IPS DF 4.7 (cell line): ENCODE measurements around the gene FMN1.

Experiments used
- DNase-seq: peaks from one replicate; pipeline ENCODE4 v3.0.0-alpha.2; 2013; ENCODE audit warnings: low spot score; ENCODE audit errors: extremely low read depth

FMN1 gene

DNA sequence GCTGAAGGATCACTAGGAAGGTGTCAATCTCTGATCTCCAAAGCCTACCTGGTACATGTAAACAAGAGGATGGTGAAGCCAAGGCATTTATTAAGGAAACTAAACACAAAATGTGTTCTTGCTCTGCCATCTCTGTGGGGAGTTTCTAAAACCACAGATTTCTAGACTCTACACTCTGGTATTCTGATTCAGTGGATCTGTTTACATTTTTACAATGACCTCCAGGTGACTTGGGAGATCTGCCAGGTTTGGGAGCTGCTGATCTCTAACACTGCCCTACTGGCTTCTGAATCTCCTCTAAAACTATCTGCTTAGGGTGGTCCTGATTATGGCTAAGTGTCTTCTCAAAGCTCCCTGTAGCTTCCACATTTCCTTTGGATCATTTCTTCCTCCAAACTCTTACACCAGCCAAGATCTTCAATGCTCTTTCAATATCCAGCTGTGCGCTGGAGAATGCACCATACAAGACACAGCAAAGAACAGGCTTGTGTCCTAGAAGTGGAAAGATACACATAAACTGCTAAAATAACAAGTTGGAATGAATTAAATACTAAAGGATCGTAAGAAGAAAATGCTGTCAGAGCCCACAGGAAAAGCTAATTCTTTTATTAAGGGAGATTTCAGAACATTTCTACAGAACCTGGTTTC is 404.0 kb downstream of the FMN1 start:
- DNase-seq = no peak

DNA sequence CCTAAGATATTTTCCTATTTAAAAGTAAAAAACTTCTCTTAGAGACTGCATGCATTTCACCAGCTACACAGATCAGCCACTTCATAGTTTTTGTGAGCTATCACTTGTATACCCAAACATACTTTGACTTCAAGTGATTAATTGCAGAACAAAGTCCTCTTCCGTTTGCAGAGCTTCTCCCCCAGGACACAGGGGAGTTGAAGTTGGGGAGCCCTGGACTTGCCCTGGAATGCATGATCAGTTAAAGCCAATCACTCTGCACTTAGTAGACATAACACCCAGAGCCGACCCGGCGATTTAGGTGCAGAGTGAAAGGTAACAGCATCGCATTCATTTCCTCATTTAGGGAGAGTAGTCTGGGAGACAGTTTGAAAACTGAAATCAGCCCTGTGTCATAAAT is 406.6 kb downstream of the FMN1 start:
- no peak for DNase-seq

DNA sequence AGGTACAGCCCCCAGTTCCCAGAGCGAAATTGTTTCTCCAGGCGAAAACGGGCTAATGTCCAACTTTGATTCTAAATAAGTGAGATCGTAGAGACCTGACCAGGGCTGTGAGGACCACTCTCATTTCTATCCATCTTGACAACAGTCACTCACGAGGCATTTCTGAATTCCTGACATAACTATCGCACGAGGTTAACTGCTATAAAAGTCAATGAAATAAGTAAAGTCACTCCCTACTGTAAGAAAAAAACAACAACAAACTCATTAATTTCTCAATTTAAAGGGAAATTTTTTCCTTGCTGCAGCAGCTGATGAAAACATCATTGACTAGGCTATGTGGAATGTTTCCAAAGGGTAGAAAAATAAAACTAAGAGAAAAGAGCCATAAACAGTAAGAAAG is 407.6 kb downstream of the FMN1 start:
- no peak for DNase-seq

DNA sequence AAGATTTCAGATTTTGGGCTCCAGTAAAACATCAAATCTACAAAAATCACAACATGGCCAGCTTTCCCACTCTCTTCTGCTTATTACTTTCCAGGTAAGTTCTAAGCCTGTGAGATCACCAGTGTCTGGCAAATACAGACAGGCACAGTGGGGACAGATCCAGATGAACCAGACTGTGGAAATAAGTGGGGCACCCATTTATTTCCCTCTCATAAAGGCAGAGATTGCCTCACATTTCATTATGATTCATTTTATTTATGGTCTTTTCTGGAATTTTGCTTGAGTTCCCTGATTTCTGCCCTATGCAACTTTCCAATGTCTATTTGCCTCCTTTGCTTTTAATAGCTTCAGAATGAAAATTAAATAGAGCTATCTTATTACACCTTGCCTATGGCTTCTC is 409.9 kb downstream of the FMN1 start:
- no peak for DNase-seq

DNA sequence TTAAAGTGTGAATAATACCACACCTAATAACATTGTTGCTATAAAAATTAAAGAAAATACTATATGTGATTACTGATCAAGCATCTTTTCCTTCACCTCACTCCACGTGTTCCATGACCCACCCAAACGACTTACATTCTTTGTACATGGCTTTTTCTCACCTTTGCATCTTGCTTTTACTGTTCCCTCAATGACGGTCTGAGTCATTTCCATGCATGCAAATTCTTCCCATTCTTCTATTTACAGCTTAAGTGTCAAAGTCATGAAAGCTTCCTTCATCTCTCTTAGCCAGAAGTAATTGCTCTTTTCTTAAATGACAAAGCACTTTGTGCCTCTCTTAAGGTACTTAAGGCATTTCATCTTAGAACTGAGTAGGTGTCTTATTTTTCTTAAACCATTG is 412.7 kb downstream of the FMN1 start:
- no peak for DNase-seq

DNA sequence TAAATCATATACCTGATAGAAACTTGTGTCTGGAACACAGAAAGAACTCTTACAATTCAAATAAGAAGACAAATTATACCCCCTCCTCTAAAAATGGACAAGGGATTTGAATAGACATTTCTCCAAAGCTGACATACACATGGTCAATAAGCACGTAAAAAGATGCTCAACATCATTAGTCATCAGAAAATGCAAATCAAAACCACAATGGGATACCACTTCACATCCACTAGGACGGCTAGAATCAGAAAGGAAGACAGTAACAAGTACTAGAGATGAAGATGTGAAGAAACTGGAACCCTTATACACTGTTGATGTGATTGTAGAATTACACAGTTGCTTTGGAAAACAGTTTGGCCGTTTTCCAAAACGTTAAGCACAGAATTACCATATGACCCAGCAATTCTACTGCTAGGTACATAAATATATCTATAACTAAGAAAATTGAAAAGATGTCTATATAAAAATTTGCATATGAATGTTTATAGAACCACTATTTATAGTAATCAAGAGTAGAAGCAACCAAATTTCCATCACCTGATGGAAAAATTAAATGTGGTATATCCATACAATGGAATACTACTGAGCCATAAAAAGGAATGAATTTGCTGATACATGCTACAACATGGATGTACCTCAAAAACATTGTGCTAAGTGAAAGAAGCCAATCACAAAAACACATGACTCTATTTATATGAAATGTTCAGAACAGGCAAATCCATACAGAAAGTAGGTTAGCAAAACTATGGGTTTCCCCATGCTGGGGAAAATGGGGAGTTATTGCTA is 415.9 kb downstream of the FMN1 start:
- DNase-seq = no peak

DNA sequence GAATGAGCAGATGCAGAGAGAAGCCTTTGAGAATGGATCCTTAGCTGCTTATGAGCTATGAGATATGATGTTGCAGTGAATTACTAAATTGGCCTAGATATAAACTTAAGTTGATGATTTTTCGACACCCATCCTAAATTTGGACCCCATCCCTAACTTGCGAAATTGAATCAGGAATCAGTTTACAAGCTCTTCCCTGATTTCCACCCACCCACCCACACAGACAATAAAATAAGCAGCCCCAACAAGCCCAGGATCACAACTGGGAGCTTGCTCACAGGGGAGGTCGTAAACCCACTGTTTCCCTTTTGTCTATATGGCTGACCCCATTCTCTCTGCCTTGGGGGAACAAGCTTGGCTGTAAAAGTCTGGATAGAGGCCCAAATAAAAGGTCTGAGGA is 419.4 kb downstream of the FMN1 start:
- DNase-seq = no peak

DNA sequence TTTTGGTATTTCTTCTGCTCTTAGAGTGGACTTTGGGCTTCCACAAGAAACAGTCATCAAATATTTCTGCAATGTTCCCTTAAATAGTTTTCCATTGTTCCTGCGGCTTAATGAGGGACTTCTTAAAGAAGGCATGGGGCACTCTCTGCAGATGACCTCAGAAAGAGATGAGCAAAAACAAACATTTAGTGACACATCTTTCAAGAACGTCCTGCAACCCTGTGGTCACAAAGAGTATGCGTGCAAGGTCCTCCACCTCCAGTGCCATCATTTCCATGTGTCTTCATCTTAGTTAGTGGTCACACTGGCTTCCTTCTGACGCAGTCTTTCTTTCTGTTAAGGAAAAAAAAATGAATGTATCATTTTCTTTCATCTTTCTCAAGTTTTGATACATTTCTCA is 420.5 kb downstream of the FMN1 start:
- no peak for DNase-seq

DNA sequence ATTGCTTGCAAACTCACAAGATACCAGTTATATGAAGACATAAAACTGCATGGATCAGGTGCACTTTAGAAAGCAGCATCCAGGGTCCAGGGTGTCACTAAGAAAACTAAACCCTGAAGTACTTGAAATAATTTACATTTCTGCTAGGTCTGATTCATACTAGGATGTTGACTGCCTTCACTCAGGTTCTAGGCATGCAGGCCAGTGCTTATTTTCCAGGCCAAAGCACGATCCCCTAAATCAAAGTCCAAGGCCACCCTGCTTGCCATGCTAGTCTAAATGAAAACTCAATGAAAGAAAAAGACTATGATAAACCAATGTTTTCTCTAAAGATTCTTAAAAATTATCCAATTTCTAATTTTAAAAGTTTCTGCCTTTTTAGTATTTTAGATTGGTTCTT is 427.3 kb downstream of the FMN1 start:
- no peak for DNase-seq

DNA sequence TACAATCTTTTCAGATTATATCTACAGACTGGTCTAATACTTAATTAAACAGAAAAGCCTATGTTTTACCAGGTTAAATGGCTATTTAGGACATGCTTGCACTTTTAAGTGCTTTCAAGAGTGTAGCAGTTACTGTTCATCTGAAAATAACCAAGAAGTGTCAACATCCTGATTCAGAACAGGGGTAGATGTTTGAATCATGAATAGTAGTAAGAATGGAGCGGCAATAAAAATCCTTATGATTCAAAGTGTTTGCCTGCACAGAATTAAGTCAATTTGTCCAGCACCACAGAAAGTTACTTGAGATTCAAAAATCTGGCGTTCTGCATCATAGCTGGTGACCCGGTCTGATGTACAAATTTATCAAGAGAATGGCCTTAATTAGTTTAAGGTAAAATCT is 428.4 kb downstream of the FMN1 start:
- DNase-seq = no peak

DNA sequence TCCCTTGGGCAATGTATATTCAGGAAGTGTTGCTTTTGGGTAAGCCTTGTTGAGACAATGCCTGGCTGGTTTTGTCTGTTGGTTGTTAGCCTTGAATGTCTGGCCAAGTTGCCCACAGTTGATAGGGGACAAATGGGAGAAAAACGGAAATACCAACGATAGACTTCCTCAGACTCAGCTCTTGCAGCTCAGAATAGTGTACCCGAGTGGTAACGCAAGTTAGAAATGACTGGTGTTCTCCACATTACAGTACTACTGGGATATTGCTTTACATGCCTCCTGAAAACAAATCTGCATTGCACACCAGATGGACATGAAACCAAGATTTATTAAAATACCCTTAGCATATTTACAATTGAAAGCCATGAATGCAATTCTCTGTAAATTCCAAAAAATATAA is 429.3 kb downstream of the FMN1 start:
- DNase-seq = no peak

DNA sequence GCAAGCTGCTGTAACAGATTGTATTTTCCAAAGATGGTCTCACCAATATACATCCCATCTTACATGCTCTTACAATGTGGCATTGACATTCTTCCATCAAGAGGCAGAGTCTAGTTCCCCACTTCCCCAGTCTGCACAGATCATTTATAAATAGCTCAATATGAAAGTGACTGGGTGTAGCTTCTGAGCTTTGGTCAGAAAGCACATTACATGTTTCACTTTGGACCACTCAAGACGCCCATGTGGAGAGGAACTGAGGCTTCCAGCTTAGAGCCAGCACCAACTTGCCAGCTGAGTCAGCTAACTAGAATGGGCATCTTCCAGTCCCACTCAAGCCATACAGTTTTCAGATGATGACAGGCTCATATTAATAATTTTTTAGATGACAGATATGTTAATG is 431.2 kb downstream of the FMN1 start:
- DNase-seq = no peak

DNA sequence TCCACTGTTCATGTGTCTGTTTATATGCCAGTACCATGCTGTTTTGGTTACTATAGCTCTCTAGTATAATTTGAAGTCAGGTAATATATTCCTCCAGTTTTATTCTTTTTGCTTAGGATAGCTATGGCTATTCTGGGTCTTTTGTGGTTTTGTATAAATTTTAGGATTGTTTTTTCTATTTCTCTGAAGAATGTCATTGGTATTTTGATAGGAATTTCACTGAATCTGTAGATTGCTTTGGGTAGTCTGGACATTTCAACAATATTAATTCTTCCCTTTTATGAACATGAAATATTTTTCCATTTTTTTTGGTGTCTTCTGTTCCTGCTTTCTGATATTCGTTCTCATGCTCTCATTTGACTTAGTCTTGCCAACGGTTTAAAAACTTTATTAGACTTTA is 437.1 kb downstream of the FMN1 start:
- no peak for DNase-seq

DNA sequence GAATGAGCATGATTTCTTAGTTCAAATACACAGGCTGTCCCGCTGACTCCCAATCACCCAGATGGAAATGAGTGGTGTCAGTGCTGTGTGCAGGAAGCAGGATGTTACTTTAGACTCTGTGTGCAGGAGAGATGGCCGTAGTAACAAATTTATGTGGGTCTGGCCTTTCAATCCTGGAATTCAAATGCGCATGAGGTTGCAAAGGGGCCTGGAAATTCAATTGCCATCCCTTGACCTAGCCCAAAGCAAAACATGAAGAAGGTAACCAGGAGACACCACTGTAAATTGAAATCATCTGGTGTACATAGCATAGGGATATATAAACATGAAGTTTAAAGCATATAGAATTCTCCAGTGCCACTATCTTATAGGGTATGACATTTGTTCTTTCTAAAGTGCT is 443.5 kb downstream of the FMN1 start:
- DNase-seq = no peak

DNA sequence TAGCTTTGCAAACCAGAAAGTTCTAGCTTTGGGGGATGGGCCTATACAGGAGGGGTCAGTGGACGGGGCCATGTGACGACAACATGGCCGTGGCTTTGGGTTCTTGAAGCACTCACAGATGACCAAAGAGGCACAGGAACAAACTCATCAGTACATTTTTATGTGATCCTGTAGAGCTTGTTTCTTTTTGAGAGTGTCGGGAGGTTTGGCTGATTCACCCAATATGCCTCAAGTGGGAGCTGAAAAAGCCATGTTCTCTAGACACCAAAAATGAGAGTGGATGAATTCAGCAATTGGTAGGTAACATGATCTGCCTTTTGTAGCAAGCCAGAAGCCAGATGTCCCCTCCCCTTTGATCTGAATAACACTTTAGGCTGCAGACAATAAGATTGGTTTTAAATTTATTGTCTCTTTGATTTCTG is 446.6 kb downstream of the FMN1 start:
- no peak for DNase-seq

DNA sequence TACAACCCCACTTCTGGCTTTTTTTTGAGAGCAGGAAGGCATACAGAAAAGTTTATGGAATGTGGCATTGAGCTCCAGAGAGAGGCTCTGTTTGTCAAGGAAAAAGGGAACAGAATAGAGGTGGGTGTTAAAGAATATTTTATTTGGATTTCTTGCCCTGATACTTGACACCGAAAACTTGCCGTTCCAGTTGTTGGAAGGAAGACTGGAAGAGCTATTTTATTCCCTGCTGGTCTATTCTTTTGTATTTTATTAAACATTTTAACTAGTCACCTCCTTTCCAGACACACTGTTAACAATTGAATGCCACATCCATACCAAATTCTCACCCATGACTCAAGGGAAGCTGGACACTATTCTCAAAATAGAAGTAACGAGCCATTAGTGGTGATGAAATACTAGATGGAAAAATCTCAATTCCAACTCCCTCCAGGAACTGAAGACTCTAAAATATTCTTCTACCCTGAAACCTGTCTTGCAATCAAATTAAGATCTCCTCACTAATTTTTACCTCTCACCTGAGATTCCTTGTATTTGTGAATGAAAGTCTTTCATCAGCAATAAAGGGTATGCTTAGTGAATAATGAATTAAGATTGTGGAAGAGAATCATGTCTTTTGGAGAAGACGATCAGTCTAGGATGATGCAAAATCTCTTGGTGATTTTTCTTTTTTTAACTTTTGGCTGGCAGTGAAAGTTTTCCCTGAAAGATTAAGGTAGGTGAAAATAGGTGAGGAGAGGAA is 448.2 kb downstream of the FMN1 start:
- no peak for DNase-seq

DNA sequence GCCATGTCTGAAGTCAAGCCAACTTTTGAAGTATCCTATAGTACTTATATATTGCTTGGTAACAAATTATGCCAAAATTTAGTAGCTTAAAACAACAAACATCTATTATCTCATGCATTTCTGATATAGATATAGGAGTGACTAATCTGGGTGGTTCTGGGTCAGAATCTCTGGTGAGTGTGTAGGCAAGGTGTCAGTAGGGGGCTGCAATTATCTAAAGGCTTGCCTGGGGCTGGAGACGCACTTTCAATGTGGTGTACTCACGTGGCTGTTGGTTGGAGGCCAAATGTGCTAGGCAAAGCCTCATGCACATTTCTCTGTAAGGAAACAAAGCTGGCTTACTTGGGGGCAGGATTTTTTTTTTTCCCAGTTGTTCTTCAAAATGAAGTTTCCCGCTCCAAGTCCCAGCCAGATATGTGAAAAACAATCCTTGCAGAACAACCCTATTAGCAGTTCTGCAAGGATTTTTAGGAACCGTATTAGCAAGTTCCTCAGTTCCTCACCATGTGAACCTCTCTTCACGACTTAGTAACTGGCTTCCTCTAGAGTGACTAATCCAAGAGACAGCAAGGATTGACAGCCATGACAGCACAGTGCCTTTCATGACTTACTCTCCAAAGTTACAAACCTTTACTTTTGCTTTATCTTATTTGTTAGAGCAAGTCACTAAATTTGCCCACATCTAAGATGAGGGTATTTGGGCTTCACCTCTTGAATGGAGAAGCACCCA is 450.9 kb downstream of the FMN1 start:
- no peak for DNase-seq

DNA sequence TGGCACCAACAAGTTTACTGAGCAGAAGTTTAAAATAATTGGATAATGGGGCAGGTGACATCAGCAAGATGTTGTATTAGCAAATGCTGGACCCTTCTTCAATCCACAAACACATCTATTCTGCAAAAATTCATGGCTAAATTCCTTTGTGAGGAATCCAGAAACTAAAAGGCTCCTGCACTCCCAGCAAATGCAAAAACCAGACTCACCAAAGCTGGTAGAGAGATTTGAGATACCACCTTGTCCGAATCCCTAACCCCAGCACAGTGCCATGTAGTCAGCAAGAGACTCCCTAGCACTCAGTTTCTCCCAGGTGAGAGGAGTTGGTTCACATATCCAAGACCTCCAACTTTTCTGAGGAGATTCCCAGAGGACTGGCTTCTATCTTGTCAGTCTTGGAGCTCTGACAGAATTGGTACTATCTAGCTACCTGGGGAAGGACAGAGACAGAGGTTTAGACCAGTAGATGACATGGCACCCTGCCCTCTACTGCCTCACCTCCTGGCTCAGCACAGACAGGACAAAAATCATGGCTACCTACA is 454.9 kb downstream of the FMN1 start:
- no peak for DNase-seq

DNA sequence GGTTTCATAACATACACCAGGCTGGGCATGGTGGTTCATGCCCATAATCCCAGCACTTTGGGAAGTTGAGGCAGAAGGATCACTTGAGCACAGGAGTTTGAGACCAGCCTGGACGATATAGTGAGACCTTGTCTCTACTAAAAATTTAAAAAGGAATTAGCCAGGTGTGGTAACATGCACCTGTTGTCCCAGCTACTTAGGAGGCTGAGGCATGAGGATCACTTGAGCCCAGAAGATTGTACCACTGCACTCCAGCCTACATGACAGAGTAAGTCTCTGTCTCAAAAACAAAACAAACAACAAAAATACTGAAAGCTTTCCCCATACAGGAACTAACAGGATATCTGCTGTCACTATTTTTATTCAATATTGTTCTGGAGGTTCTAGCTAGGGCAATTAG is 455.8 kb downstream of the FMN1 start:
- no peak for DNase-seq

DNA sequence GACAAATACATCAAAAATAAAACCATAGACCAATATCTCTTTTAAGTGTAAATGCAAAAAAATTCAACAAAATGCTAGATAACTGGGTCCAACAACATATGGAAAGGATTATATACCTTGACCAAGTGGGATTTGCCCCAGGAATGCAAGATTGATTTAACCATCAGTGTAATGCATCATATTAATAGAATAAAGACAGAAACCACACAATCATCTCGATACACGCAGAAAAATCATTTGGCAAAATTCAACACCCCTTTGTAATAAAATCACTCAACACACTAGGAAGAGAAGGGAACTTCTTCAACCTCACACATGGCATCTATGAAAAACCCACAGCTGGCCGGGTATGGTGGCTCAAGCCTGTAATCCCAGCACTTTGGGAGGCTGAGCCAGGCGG is 457.2 kb downstream of the FMN1 start:
- no peak for DNase-seq

DNA sequence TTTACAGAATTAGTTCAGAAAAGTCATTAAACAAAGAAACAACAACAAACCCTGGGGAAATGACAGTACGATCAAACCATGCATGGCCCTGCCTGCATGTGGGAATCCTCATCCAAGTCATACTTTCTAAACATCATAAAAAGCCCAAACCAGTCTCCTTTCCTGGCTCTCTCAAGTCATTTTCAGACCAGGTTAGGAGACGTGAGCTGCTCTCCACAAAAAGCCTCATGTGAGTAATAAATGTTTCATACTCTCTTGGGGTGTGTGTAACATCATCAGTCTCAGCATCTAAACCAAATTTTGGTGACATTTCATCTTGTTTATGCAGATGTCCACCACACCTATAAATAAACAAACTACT is 457.8 kb downstream of the FMN1 start:
- DNase-seq = no peak
